Stimulated activated CD4-positive, alpha-beta T cell treated with anti-CD3 and anti-CD28 coated beads, Interleukin-2, amount 100 ng/mL, for 24 hours (primary cell): ENCODE results near the gene RNF4.
A peak's percentile ranks its signal among the peaks of the same experiment; 100 is the strongest.
"Not testable (repeated sequence)": the region's sequence is repeated elsewhere in the genome, so short reads cannot be mapped to it uniquely, and the experiment has no call there.

Experiments
- DNase-seq, 2 donors: peaks; one replicate each; pipeline ENCODE4 v3.0.0-alpha.2; 2020

RNF4 gene

DNA sequence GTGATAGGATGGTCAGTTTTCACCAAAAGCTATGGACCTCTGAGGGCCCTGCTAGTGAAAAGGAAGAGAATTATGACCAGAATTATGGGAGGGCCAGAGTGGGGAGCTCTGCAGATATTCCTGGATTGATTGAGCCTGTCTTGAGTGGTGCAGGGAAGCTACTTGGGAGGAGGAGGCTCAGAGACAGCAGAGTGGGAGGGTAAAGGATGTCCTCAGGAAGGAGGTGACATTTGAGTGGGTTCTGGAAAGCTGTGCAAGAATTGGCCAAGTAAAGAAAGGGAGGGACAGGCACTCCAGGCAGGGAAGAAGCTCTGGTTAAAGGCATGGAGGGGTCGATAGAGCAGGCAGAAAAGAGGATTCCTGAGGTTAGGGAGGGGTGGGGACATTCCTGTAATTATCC, 24.1 kb downstream of the RNF4 start:
- DNase-seq = no peak

DNA sequence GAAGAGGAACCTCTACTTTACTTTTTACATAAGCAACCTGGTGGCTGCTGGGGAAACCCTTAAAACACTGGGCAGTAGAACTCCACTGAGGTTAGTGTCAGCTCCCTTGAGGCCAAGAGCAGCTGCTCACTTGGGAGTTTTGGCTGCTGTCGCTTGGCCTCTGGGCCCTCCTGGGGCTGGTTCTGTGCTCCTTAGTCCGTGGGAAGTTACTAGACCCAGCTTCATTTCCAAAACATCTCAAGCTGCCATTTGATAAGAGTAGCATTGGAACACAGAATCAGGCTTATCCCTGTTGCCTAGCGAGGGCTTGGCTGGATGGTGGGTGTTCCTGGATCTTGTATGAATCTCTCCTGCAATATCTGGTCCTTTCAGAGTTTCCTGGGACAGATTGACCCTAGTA, 26.1 kb downstream of the RNF4 start:
- no peak for DNase-seq

DNA sequence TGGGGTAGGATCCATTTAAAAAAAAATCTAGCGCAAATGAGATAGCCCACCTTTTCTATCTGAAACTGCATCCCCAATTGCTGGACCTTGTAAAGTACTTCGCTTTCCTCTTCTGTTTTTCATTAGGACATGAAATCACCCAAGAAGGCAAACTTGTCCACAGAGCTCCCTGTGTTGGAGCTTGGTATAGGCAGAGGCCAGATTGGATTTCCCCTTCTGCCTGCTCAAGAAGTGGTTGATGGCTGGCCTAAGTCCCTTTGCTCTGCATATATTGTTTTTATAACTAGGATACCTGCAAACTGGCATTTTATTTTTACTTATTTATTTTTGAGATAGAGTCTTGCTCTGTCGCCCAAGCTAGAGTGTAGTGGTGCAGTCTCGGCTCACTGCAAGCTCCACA, 28.4 kb downstream of the RNF4 start:
- DNase-seq = no peak

DNA sequence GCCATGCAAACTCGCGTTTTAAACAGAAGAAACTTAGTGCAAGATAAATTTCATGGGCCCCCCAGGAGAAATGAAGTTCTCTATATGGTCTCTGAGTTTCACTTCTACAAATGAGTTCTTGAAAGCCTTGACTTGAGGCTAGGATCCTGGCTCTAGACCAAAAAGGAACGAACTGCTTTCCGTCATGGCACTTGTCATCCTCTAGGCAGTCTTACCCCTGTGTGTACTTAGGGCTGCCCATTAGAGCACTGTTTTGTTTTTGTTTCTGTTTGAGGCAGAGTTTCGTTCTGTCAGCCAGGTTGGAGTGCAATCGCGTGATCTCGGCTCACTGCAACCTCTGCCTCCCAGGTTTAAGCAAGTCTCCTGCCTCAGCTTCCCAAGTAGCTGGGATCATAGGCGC, 29.0 kb downstream of the RNF4 start:
- no peak for DNase-seq

DNA sequence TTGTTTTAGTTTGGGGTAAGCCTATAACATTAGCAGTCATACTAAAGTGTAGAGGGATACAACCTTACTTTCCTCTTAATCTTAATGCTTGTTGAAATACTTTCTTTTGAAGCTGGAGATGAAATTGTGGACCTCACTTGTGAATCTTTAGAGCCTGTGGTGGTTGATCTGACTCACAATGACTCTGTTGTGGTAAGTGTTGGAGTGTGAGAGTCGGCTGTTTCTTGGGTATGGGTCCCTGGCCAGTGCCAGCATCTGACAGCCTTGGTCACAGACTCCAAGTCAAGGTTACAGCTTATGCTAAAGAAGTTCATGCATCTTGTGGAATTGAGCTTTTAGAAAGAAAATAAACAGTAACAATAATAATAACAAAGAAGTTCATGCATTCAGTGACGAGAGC, 31.6 kb downstream of the RNF4 start:
- no peak for DNase-seq

DNA sequence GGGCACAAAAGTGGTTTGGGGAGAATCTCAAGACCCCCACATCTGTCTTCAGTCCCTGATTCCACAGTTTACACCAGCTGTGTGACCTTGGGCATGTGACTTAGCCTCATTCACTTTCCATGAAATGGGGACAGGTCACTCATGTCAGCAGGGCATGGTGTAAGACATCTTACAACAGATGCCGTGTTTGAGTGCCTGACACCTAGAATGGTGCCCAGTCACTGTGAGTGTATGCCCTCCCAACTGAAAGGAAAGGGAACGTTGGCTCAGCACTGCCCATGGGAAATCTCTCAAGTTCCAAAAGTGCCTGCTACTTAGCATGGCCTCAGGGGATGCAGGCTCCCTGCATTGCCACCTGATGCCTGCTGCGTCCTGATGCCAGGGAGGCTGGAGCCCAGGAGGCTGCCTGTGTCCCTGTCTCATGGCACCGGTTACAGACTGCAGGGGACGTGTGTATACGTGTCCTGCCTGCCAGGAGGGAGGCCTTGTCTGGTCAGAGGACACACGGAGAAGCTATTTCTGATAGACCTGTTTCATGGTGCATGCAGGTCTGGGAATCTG, 32.2 kb downstream of the RNF4 start:
- DNase-seq = no peak

DNA sequence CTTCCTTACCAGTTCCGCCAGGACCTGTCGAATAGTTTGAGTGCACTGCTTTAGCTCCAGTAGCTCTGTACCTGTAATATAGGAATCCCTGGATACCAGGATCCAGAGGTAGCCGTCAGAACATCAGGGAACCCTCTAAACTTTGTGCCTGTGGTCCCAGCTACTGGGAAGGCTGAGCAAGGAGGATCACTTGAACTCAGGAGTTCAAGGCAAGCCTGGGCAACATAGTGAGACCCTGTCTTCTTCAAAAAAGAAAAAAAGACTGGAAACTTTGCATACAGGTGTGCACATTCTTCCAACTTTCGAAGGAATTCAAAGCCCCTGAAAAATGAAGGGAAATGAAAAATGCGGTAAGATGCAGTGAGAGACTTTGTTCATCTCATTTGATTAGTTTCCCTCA, 34.9 kb downstream of the RNF4 start:
- no peak for DNase-seq

DNA sequence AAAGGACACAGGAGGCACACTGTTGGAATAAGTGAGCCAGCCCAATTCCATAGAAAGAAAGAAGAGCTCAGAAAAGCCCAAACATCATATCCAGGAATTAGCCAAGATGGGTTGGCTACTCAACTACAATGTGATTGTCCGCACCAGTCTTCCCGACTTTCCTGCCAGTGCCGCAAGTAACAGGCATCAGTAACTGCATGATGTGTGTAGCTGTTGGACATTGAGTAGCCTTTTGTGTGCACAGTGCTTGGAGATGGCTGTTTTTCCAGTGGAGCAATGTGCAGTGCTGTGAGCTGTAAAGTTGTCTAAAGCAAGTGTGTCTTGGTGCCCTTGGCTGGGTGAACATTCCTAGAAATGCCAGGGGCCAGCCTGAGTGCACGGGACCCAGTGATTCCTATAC, 38.4 kb downstream of the RNF4 start:
- no peak for DNase-seq

DNA sequence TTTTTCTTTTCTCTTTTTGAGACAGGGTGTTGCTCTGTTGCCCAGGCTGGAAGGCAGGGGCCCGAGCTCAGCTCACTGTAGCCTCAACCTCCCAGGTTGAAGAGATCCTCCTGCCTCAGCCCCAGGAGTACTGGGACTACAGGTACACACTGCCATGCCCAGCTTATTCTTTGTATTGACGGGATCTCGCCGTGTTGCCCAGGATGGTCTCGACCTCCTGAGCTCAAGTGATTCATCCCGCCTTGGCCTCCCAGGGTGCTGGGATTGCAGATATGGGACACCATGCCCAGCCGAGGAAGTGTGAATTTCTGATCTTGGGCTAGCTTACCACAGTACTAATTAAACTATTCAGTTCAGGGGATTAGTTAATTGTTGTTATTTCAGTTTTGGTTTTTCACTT, 38.9 kb downstream of the RNF4 start:
- DNase-seq = no peak

DNA sequence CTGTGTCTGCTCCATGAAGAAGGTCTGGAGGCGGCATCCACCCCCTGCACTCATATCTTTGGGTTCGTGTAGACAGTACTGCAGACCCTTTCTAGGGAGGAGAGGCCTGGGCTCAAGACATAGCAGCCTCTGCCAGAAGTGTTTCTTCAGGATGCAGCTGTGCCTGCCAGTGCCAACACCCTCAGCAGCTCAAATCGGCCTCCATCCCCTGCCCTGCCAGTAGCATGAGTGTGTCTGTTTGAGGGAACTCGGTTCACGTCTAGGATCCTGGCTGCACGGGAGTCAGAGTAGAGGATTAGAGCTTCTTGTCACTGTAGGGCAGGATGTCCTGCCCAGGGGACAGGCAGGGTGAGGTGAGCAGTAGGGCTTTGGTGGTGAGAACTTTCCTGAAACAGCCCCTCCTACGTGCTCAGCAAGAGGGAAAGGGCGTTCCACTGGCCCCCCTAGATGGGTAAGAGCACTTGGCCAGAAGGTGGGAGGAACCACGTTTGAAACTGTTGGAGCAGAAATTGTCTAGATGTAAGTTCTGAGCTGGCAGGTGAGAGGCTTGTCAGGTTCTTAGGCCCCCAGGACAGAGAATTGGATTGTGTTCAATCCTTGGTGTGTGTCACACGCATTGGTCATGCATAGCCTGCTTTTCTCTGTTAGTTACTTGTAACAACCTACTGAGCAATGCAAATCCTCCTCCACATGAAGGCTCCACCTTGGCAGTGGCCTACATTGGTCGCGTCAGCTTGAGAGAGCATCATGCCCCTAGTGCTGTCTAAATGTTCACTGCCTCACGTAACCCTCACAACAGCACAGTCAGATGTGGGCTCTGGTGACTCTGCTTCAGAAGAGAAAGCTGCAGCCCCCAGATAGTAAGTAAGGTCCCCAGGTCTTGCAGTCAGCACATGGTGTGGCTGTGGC, 41.7 kb downstream of the RNF4 start:
- DNase-seq = no peak

DNA sequence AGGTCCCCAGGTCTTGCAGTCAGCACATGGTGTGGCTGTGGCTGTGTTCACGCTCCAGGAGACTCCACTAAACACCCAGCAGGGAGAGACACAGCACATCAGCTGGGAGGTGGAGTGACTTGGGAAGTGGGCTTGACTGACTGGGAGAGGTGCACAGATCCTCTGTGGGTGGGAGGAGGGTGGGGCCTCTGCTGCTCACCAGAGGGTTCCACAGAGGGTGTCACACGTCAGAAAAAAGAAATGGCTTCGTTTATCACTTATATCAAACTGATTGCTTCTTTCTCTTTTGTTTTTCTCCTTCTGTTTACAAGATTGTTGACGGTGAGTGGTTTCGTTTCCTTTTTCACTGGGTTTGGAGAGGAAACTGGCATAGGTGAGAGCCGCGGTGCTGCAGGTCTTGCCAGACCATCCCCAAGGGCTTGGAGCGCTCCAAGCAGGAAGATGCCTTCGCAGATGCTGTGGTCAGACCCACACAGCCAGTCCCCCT, 42.8 kb downstream of the RNF4 start:
- no peak for DNase-seq

DNA sequence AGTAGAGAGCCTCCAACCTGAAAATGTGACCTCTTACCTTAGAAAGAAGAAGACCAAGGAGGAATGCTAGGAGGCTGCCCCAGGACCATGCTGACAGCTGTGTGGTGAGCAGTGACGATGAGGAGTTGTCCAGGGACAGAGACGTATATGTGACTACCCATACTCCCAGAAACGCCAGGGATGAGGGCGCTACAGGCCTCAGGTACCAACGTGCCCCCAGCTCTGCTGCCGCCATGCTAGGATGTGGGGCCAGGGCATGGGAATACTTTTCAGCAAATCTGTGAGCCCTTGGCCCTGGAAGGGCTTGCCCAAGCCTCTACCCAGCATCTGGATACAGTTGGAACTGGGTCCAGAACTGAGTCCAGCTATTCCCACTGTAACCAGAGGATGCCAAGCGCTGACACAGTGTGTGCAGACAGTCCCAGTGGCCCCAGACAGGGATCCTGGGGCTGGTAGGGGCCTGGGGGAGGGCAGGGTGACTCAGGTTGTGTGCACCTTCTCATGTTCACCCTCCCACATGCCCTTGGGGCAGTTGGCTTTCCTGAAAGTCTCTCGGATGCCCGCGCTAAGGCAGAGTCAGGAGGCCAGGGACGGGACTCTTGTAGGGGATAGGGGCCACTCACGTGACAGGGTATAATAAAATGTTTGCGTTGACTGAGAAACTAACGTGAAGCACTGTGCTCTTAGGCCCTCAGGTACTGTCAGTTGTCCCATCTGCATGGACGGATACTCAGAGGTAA, 43.7 kb downstream of the RNF4 start:
- DNase-seq = no peak

DNA sequence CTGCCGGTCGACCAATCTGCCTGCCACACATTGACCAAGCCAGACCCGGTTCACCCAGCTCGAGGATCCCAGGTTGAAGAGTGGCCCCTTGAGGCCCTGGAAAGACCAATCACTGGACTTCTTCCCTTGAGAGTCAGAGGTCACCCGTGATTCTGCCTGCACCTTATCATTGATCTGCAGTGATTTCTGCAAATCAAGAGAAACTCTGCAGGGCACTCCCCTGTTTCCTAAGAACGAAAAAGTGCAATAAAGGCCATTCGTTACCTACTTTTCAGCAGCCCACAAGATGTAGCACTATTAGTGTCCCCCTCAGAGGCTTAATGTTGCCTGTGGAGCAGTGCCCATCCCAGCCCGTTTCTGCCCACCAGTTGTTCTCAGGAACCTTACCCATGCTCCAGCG, 45.3 kb downstream of the RNF4 start:
- DNase-seq = not testable (repeated sequence)

DNA sequence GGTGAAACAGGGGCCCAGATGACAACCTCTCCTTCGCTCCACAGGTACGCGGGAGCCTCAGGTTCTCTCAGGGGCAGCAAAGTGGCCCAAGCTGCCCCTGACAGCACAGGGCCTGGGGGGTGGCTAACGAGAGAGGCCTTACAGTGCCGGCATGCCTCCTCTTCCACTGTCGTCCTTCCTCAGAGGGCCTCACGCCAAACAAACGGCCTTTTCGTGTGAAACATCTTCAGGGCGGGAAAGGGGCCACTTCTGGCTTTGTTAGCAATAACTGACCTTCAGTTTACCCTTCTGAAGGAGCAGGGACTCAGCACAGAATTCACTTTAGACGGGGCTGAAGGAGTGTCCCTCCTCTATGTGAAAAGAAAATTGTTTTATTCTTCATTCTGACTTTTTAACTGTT, 46.0 kb downstream of the RNF4 start:
- not testable (repeated sequence) for DNase-seq

DNA sequence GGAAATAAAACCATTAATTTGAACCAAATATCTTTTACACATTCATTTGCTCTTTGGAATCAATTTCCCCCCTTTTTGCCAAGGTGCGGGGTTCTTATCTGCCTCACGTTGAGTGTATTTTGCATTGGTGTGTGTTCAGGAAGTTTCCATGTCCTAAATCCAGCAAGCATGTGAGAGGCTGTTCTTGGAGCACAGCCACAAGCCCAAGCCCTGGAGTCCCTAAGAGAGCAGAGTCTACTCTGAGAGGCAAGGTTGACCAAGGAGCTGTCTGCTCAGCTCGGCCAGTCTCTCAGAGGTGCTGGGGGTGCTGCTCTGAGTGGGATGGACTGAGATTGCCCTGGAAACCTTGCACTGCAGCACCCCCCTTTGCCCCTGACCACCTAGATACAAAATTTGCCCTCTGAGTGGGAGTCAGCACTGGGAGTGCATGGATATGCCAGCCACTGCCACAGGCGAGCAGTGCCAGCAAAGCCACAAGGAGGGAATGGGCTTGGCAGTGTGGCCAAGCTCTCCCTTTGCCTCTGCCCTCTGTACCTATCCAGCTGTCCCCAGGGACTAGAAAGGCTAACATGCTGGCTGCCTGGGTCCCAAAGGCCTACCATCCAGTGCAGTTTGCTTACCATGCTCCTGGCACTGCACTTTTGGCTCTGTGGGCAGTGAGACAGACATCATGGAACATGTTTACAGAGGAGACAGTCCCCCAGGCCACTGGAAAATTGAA, 47.1 kb downstream of the RNF4 start:
- DNase-seq = no peak

DNA sequence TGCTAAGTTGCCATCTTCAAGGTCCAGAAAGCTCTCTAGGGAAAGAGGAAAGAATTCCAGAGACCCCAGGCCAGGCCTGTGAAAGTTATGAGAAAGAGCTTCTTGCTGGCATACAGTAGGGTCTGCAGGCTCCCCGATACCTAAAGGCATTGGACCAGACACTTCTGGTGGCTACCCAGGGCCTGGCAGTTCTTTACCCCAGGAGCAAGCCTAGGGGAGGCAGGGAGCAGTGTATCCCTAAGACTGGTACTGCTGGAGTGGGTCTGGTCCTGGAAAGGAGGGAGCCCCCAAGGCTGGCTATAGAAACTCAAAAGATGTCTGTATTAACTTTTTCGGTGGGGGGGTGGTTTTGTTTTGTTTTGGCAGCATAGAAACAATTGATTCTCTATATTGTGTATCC, 47.7 kb downstream of the RNF4 start:
- DNase-seq = no peak

DNA sequence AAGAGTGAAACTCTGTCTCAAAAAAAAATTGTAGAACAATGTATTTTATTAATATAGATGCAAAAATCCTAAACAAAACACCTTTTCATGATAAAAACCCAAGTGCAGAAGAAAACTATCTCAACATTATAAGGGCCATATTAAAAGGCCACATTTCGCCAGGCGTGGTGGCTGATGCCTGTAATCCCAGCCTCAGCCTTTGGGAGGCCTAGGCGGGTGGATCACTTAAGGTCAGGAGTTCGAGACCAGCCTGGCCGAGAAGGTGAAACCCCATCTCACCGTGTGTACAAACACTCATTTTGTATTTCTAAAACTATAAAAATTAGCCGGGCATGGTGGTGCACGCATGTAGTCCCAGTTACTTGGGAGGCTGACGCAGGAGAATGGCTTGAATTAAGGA, 57.7 kb downstream of the RNF4 start:
- DNase-seq = no peak

DNA sequence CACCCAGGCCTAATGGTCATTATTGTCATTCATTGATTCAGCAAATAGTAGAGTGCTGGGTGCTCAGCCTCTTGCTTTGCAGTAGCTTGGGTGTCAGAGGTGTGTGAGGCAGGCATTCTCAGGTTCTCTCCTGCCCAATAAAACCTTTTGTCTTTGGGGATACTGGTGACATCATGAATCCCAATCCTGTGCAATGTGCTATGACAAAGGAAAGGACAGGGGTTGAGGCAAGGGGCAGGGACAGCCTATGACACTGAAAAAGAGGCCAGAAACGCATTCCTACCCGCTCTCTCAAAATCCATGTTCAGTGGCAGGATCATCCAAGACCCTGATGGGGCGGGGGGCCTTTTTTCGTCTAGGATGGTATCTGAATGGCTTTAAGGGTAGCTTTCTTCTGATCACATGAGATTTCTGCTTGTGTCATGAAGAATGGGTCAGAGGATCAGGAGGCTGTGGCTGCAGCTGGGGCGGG, 66.0 kb downstream of the RNF4 start:
- DNase-seq = no peak

DNA sequence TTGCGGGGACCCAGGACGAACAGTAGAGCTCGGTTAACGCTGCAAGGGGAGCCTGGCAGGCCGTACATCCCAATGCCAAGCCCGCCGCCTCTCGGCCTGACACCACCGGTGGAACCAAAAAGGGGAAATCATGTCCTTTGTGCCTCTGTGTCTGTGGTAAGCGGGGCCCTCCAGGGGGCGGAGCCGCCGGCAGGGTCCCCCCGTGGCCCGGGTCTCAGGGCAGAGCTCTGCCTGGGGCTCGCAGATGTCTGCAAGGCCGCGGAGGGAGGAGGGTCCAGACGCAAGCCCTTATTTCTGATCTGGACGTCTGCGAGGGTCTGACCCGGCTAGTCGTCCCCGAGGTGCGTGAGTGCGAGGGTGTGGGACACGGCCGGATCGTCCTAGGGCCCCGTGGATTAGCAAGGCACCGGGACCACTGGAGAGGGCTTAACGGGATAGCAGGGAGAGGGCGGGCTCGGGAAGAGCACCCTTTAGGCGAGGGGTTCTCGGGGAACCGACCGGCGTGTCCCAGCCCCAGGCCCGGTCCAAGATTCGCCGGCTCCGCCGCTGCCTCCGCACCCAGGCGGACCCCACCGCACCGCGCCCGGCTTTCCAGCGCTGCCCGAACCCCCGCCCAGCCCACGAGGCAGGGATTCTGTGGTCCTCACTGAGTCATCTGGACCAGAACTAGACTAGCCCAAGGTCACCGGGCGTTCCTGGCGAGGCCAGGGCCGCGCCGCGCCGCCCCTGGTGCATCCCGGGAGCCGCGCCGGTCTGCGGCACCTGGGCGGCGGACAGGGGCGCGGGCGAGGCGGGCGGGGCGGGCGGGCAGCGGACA, 66.7 kb downstream of the RNF4 start:
- DNase-seq = peak; percentile 56 to 61

DNA sequence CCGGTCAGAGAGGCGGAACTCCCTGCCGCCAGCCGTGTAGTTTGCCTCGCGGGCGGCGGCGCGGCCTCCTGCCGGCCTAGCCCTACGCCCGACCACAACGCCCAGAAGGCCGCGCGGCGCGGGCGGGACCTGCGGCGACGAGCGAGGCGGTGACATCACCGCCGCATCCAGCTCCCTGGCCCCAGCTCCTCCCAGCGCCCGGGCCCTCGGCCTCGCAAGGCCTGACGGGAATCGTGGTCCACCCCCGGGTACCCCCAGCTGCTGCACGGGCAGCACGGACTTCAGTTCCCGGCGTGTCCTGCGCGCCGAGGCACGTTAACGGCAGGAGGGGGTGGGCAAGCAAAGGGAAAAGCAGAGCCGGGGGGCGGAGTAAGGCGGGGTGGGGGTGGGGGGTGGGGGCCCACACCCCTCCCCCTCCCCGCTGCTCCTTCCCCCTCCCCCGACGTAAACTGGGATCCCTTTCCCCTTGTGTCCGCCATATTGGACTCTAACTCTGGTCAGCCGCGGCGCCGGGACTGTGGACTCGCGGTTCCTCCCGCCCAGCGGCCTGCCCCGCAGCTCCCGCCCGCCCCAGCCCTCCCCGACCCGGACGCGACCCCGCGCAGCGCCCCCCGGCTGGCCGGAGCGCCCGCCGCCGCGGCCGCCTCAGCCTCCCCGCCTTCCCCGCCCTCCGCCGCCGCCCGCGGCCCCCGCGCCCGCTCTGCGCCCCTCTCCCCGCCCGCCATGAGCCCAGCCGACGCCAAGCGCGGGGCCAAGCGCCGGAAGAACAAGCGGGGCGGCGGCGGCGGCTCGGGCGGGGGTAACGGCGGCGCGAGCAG, 67.5 kb downstream of the RNF4 start, which contains the start of gene FAM193A:
FAM193A (plus strand) TSS at position 455 of the 818 bp plus-strand sequence; CDS start at position 724, 269 bp downstream.
- peak; percentile 98 to 99 for DNase-seq
